SK-N-SH (cell line): ENCODE data around the gene SND1. TPM values are rescaled to one million over a fixed set of nuclear protein-coding genes. Genes with fewer than 3 reads are reported as not detected.

Experiments
- CTCF ChIA-PET: fragments of 300-600, 350-600 bp; formaldehyde crosslinking; extraction: SDS; loops from one replicate; lab custom pipeline; 2021; lab: Yijun Ruan, JAX
- POLR2A ChIA-PET: fragments of 350-600 bp; sonication (Branson Sonifier 250); formaldehyde crosslinking; extraction: SDS; loops from one replicate; lab custom pipeline; 2020; ENCODE audit warnings: antibody characterized with exemption, inconsistent platforms; lab: Yijun Ruan, JAX
- DNase-seq: peaks from one replicate; pipeline ENCODE4 v3.0.0; 2012
- H2AFZ ChIP-seq: fragments of 200-600 bp; sonication (generic); 2 replicates; pipeline ENCODE4 v1.8.1; 2016; ENCODE audit warnings: antibody characterized with exemption, mild to moderate bottlenecking, low read depth
- H3F3A ChIP-seq: fragments of 200-600 bp; sonication (generic); replicated peaks from 2 replicates; pipeline ENCODE3; 2016; ENCODE audit warnings: antibody characterized with exemption, mild to moderate bottlenecking; ENCODE audit not compliant: insufficient read depth
- H3K27ac ChIP-seq, 2 experiments: fragments of 200-500 bp in 1 of 2; fragments of 200-600 bp in 1 of 2; sonication (Bioruptor generic) in 1 of 2; sonication (generic), shearing (Covaris generic) in 1 of 2; 2 replicates each; pipeline versions ENCODE4 v1.5.1 to v1.6.1; 2014 to 2016; ENCODE audit warnings: low read depth in 2 of 2, inconsistent platforms in 1 of 2, low read length in 1 of 2, mild to moderate bottlenecking in 1 of 2, mixed read lengths in 1 of 2
- H3K27me3 ChIP-seq: fragments of 200-600 bp; sonication (generic), shearing (Covaris generic); 2 replicates; pipeline ENCODE4 v1.6.1; 2016; ENCODE audit warnings: mixed run types; ENCODE audit not compliant: insufficient read depth
- H3K36me3 ChIP-seq, 2 experiments: fragments of 200-500 bp in 1 of 2; fragments of 200-600 bp in 1 of 2; sonication (Bioruptor generic) in 1 of 2; sonication (generic) in 1 of 2; replicated peaks in 1 of 2; 2 replicates each; pipeline versions ENCODE3 to v1.5.1; 2014 to 2016; ENCODE audit warnings: low read length in 1 of 2, mild to moderate bottlenecking in 1 of 2; ENCODE audit not compliant: insufficient read depth in 2 of 2, control insufficient read depth in 1 of 2
- H3K4me1 ChIP-seq, 2 experiments: fragments of 200-500 bp in 1 of 2; fragments of 200-600 bp in 1 of 2; sonication (Bioruptor generic) in 1 of 2; sonication (generic), shearing (Covaris generic) in 1 of 2; 2 replicates each; pipeline versions ENCODE4 v1.5.1 to v1.6.1; 2014 to 2016; ENCODE audit warnings: low read depth in 1 of 2, low read length in 1 of 2, mixed run types in 1 of 2; ENCODE audit not compliant: insufficient read depth in 2 of 2, control insufficient read depth in 1 of 2
- H3K4me2 ChIP-seq: fragments of 200-600 bp; sonication (generic), shearing (Covaris generic); 2 replicates; pipeline ENCODE4 v1.6.1; 2017; ENCODE audit warnings: mixed run types
- H3K4me3 ChIP-seq, 2 experiments: fragments of 200-500 bp in 1 of 2; fragments of 200-600 bp in 1 of 2; sonication (Bioruptor generic) in 1 of 2; sonication (generic), shearing (Covaris generic) in 1 of 2; 2 replicates each; pipeline versions ENCODE4 v1.5.1 to v1.8.1; 2014 to 2016; ENCODE audit warnings: low read depth in 2 of 2, inconsistent platforms in 1 of 2, low read length in 1 of 2, mild to moderate bottlenecking in 1 of 2, mixed read lengths in 1 of 2, moderate library complexity in 1 of 2
- H3K79me2 ChIP-seq: fragments of 200-600 bp; sonication (generic); 2 replicates; pipeline ENCODE4 v1.8.1; 2017; ENCODE audit warnings: mild to moderate bottlenecking; ENCODE audit not compliant: insufficient read depth
- H3K9ac ChIP-seq: fragments of 200-600 bp; sonication (generic); 2 replicates; pipeline ENCODE4 v1.6.1; 2017; ENCODE audit warnings: mixed run types
- H3K9me2 ChIP-seq: fragments of 200-600 bp; sonication (generic); 2 replicates; pipeline ENCODE4 v1.6.1; 2017; ENCODE audit warnings: mixed run types
- H3K9me3 ChIP-seq: fragments of 200-600 bp; sonication (generic); 2 replicates; pipeline ENCODE4 v1.6.1; 2017; ENCODE audit warnings: mixed run types, mild to moderate bottlenecking, moderate library complexity
- H4K20me1 ChIP-seq: fragments of 200-600 bp; sonication (generic); 2 replicates; pipeline ENCODE4 v1.6.1; 2017; ENCODE audit warnings: mild to moderate bottlenecking, mixed run types; ENCODE audit not compliant: insufficient read depth
- CTCF ChIP-seq: fragments of 200-600 bp; sonication (generic); IDR thresholded peaks from 2 replicates; pipeline ENCODE4 v1.6.1; 2017; ENCODE audit warnings: antibody characterized with exemption, mild to moderate bottlenecking, moderate library complexity
- EP300 ChIP-seq, 2 experiments: IDR thresholded peaks; 2 replicates each; pipeline versions ENCODE4 v1.4.0 to v1.6.1; 2012; ENCODE audit warnings: borderline replicate concordance in 1 of 2, low read depth in 1 of 2, low read length in 1 of 2
- EZH2phosphoT487 ChIP-seq: fragments of 200-600 bp; sonication (generic); IDR thresholded peaks from 2 replicates; pipeline ENCODE4 v1.6.1; 2017; ENCODE audit warnings: low read depth, mixed run types, mild to moderate bottlenecking, antibody characterized with exemption, moderate library complexity, borderline replicate concordance
- FOXM1 ChIP-seq: IDR thresholded peaks from 2 replicates; pipeline ENCODE4 v1.4.0; 2012; ENCODE audit warnings: low read depth, mild to moderate bottlenecking
- GATA2 ChIP-seq: sonication (generic); formaldehyde crosslinking; IDR thresholded peaks from 2 replicates; pipeline ENCODE4 v1.5.0; 2020; ENCODE audit warnings: mild to moderate bottlenecking, missing genetic modification reagents
- IRF3 ChIP-seq: fragments of 150-350 bp; IDR thresholded peaks from 2 replicates; pipeline ENCODE4 v1.6.1; 2016; ENCODE audit warnings: mild to moderate bottlenecking, low read depth, low read length
- JUND ChIP-seq: IDR thresholded peaks from 2 replicates; pipeline ENCODE4 v1.4.0; 2012
- MXI1 ChIP-seq: IDR thresholded peaks from 2 replicates; pipeline ENCODE4 v1.6.1; 2012; ENCODE audit warnings: mild to moderate bottlenecking, low read depth, low read length, improper control_type of control experiment
- NFIC ChIP-seq: IDR thresholded peaks from 2 replicates; pipeline ENCODE4 v1.4.0; 2012; ENCODE audit warnings: borderline replicate concordance
- NRF1 ChIP-seq: IDR thresholded peaks from 2 replicates; pipeline ENCODE4 v1.6.1; 2012; ENCODE audit warnings: low read depth, mild to moderate bottlenecking, low read length
- PBX3 ChIP-seq: IDR thresholded peaks from 2 replicates; pipeline ENCODE4; 2012
- POLR2AphosphoS5 ChIP-seq: IDR thresholded peaks from 2 replicates; pipeline ENCODE4 v1.6.1; 2012; ENCODE audit warnings: low read depth, low read length
- RAD21 ChIP-seq: IDR thresholded peaks from 2 replicates; pipeline ENCODE4 v1.6.1; 2012; ENCODE audit warnings: mild to moderate bottlenecking, low read length
- RCOR1 ChIP-seq: fragments of 150-350 bp; IDR thresholded peaks from 2 replicates; pipeline ENCODE4 v1.6.1; 2017; ENCODE audit warnings: antibody characterized with exemption, low read length
- REST ChIP-seq: IDR thresholded peaks from 2 replicates; pipeline ENCODE4 v1.6.1; 2012; ENCODE audit warnings: mild to moderate bottlenecking, low read depth, low read length, moderate library complexity
- RFX5 ChIP-seq: IDR thresholded peaks from 2 replicates; pipeline ENCODE4 v1.6.1; 2012; ENCODE audit warnings: mild to moderate bottlenecking, improper control_type of control experiment, low read length
- RXRA ChIP-seq: IDR thresholded peaks from 2 replicates; pipeline ENCODE4 v1.4.0; 2012; ENCODE audit warnings: low read depth, mild to moderate bottlenecking, borderline replicate concordance
- SIN3A ChIP-seq: IDR thresholded peaks from 2 replicates; pipeline ENCODE4 v1.6.1; 2012; ENCODE audit warnings: low read depth, mild to moderate bottlenecking, low read length, moderate library complexity, borderline replicate concordance
- SMC3 ChIP-seq: IDR thresholded peaks from 2 replicates; pipeline ENCODE4 v1.6.1; 2012; ENCODE audit warnings: low read depth, low read length, improper control_type of control experiment
- TAF1 ChIP-seq: IDR thresholded peaks from 2 replicates; pipeline ENCODE4 v1.6.1; 2012; ENCODE audit warnings: low read depth, mild to moderate bottlenecking, low read length, moderate library complexity, borderline replicate concordance
- TEAD4 ChIP-seq: IDR thresholded peaks from 2 replicates; pipeline ENCODE4 v1.4.0; 2012; ENCODE audit warnings: mild to moderate bottlenecking, borderline replicate concordance; ENCODE audit not compliant: insufficient read depth
- USF2 ChIP-seq: fragments of 150-350 bp; IDR thresholded peaks from 2 replicates; pipeline ENCODE4 v1.6.1; 2017; ENCODE audit warnings: antibody characterized with exemption, low read length, low read depth, borderline replicate concordance
- YY1 ChIP-seq: IDR thresholded peaks from 2 replicates; pipeline ENCODE4 v1.4.0; 2012; ENCODE audit warnings: low read depth, mild to moderate bottlenecking
- WGBS: methylation state at CpG from one replicate; pipeline ENCODE4 v1.1.6; 2017; ENCODE audit warnings: low lambda C conversion rate; 5-methylcytosine and 5-hydroxymethylcytosine counted together
- polyA plus RNA-seq, 3 experiments: library from polyadenylated mRNA; depleted of rRNA; stranded (reverse); fragments of >200 nt; gene quantifications; 2 replicates each; pipeline ENCODE4 v1.2.3, GENCODE V29; 2012

Gene SND1
- polyA plus RNA-seq, 1 of the 3 experiments (the other 2 are of a cell fraction) = 165 TPM

GRCh38 chr7:127802845-127803244, 150.9 kb downstream of the SND1 start (continued):
- TF ChIP-seq CTCF = no peak
- TF ChIP-seq RXRA = no peak
- no peak for TF ChIP-seq RAD21
- peak; percentile 71 for TF ChIP-seq GATA2 (CRISPR knock-in tag)
- TF ChIP-seq RFX5 = no peak
- no peak for TF ChIP-seq YY1
- TF ChIP-seq EZH2phosphoT487 = no peak
- TF ChIP-seq POLR2AphosphoS5 = no peak
- no peak for TF ChIP-seq TAF1
- TF ChIP-seq USF2 = no peak

- CTCF ChIA-PET = interaction anchor here (0.8 to 2.7 kb wide), 5 partner anchors 11 to 404 kb away, joined by 3 to 14 read pairs (median 4); no protein-coding TSS in a partner anchor
- Histone ChIP-seq H3F3A (peaks cover 12% of the 10 kb centered on the region), H3K27me3 (no peaks in the 10 kb centered on the region), H3K27ac (peak overlapping the region in 1 of 2 experiments; percentile 80; a peak in 1 of 4 replicates), H2AFZ (no peak overlapping the region), H3K9me3 (no peaks in the 10 kb centered on the region), H3K9ac (no peak overlapping the region), H3K9me2 (no peaks in the 10 kb centered on the region), H4K20me1 (peaks cover 78% of the 10 kb centered on the region), H3K4me2 (no peak overlapping the region), H3K4me3 (no peak overlapping the region), H3K79me2 (peaks cover 82% of the 10 kb centered on the region), H3K4me1 (peaks cover 3 to 31% of the 10 kb centered on the region in 2 experiments; a peak in 3 of 4 replicates), H3K36me3 (peaks cover under 1 to 6% of the 10 kb centered on the region in 2 experiments)
- 44% methylated on average over 2 of the region's 2 CpGs for WGBS
- POLR2A ChIA-PET = no interaction called here
- peak; percentile 42 for DNase-seq
- no peak for TF ChIP-seq FOXM1
- TF ChIP-seq JUND = peak; percentile 59
- TF ChIP-seq RAD21 = peak; percentile 2; the same call in 1 of the 2 replicates
- TF ChIP-seq TEAD4 = 0 out of 2 replicates have a peak, but pooled peaks have one; percentile 14
- TF ChIP-seq TAF1 = no peak
- no peak for TF ChIP-seq EZH2phosphoT487
- peak; percentile 84 for TF ChIP-seq PBX3
- no peak for TF ChIP-seq NRF1
- peak; percentile 39 for TF ChIP-seq GATA2 (CRISPR knock-in tag)
- TF ChIP-seq YY1 = no peak
- no peak for TF ChIP-seq SIN3A
- TF ChIP-seq NFIC = peak; percentile 96
- TF ChIP-seq RXRA = no peak
- no peak for TF ChIP-seq MXI1
- no peak for TF ChIP-seq SMC3
- peak; percentile 17 to 41; a peak in 1 of 4 replicates for TF ChIP-seq EP300 (IDR thresholded peaks at IDR 0.05; ENCODE audit: borderline replicate concordance in 1 of 2, low read depth in 1 of 2, low read length in 1 of 2)
- TF ChIP-seq REST = no peak
- no peak for TF ChIP-seq IRF3
- TF ChIP-seq RCOR1 = 0 out of 2 replicates have a peak, but pooled peaks have one; percentile 40
Measured at GRCh38 chr7:127803626-127804025, 151.6 kb downstream of the SND1 start.
